SU-DHL-6 (cell line): ENCODE results near the gene FANCC.

ENCODE experiments used
- H2AFZ ChIP-seq: fragments of 200-600 bp; sonication (generic); 2 replicates; pipeline ENCODE4 v1.6.1; 2014; ENCODE audit warnings: low read depth, mild to moderate bottlenecking, moderate library complexity, mixed read lengths, antibody characterized with exemption, low read length; ENCODE audit not compliant: severe bottlenecking
- H3F3A ChIP-seq: fragments of 200-600 bp; shearing (Covaris generic); 2 replicates; pipeline ENCODE4 v1.6.0; 2016; ENCODE audit warnings: antibody characterized with exemption, mild to moderate bottlenecking; ENCODE audit not compliant: insufficient read depth
- H3K27ac ChIP-seq: fragments of 200-600 bp; sonication (generic); 2 replicates; pipeline ENCODE4 v1.5.1; 2016; ENCODE audit warnings: low read depth, mild to moderate bottlenecking, low read length, moderate library complexity, mixed read lengths
- H3K27me3 ChIP-seq: fragments of 200-600 bp; sonication (generic), shearing (Covaris generic); 2 replicates; pipeline ENCODE4 v1.6.0; 2014; ENCODE audit warnings: mild to moderate bottlenecking, low read length
- H3K36me3 ChIP-seq: fragments of 200-600 bp; sonication (generic); 2 replicates; pipeline ENCODE4 v1.6.1; 2014; ENCODE audit warnings: mild to moderate bottlenecking, low read length, mixed read lengths
- H3K4me2 ChIP-seq: fragments of 300-600, 200-600 bp; shearing (Covaris generic), sonication (generic); 2 replicates; pipeline ENCODE4 v1.6.0; 2014; ENCODE audit warnings: low read length, low read depth, mild to moderate bottlenecking; ENCODE audit not compliant: poor library complexity, severe bottlenecking
- H3K4me3 ChIP-seq: fragments of 200-600 bp; sonication (generic); 2 replicates; pipeline ENCODE4 v1.5.1; 2014; ENCODE audit warnings: antibody characterized with exemption, low read length, mild to moderate bottlenecking, mixed read lengths; ENCODE audit not compliant: insufficient read depth, poor library complexity, severe bottlenecking
- H3K79me2 ChIP-seq: fragments of 200-600 bp; sonication (generic); 2 replicates; pipeline ENCODE4 v1.6.1; 2014; ENCODE audit warnings: mild to moderate bottlenecking, low read length, moderate library complexity; ENCODE audit not compliant: insufficient read depth
- H3K9ac ChIP-seq: fragments of 200-600 bp; sonication (generic); 2 replicates; pipeline ENCODE4 v1.7.0; 2014; ENCODE audit warnings: mild to moderate bottlenecking, low read length
- H3K9me2 ChIP-seq: fragments of 200-600 bp; sonication (generic); replicated peaks from 2 replicates; pipeline ENCODE4 v1.6.1; 2014; ENCODE audit warnings: low read length; ENCODE audit not compliant: insufficient read depth
- H3K9me3 ChIP-seq: fragments of 200-600 bp; sonication (generic); 2 replicates; pipeline ENCODE4 v1.6.1; 2014; ENCODE audit warnings: low read length, mixed read lengths; ENCODE audit not compliant: insufficient read depth
- H4K20me1 ChIP-seq: fragments of 200-600 bp; sonication (generic); 2 replicates; pipeline ENCODE4 v1.6.1; 2014; ENCODE audit warnings: low read depth, mild to moderate bottlenecking, antibody characterized with exemption, low read length, moderate library complexity, mixed read lengths
- CTCF ChIP-seq: fragments of 200-600 bp; sonication (generic); IDR thresholded peaks from one replicate; pipeline ENCODE4 v1.5.1; 2017; ENCODE audit warnings: antibody characterized with exemption, mild to moderate bottlenecking, low read length, moderate library complexity; ENCODE audit not compliant: insufficient read depth, poor library complexity, severe bottlenecking
- EZH2phosphoT487 ChIP-seq: fragments of 200-600 bp; sonication (generic), shearing (Covaris generic); conservative IDR thresholded peaks from 2 replicates; pipeline ENCODE4 v1.6.1; 2018; ENCODE audit warnings: mild to moderate bottlenecking, antibody characterized with exemption, low read length, moderate library complexity, mixed read lengths

Gene FANCC

GRCh38 chr9:95185956-95186355, 131.6 kb downstream of the FANCC start:
- no peak overlapping the region for H3K9ac ChIP-seq
- H4K20me1 ChIP-seq = no peaks in the 10 kb centered on the region
- H3K9me3 ChIP-seq = no peaks in the 10 kb centered on the region
- no peak overlapping the region for H3K4me2 ChIP-seq
- H2AFZ ChIP-seq = no peak overlapping the region
- H3K36me3 ChIP-seq = no peaks in the 10 kb centered on the region
- H3F3A ChIP-seq = no peaks in the 10 kb centered on the region
- no peaks in the 10 kb centered on the region for H3K27me3 ChIP-seq
- H3K27ac ChIP-seq = no peak overlapping the region
- H3K9me2 ChIP-seq = no peaks in the 10 kb centered on the region
- no peaks in the 10 kb centered on the region for H3K79me2 ChIP-seq
- H3K4me3 ChIP-seq = no peak overlapping the region
- TF ChIP-seq EZH2phosphoT487 (no peak), CTCF (no peak)

GRCh38 chr9:95182854-95183563, 134.5 kb downstream of the FANCC start:
- no peaks in the 10 kb centered on the region for H3F3A ChIP-seq
- no peak overlapping the region for H3K4me2 ChIP-seq
- no peaks in the 10 kb centered on the region for H3K79me2 ChIP-seq
- H3K36me3 ChIP-seq = no peaks in the 10 kb centered on the region
- H3K9me3 ChIP-seq = no peaks in the 10 kb centered on the region
- H3K9me2 ChIP-seq = no peaks in the 10 kb centered on the region
- H3K27me3 ChIP-seq = no peaks in the 10 kb centered on the region
- TF ChIP-seq CTCF = no peak
- TF ChIP-seq EZH2phosphoT487 = no peak
- H3K27ac ChIP-seq = no peak overlapping the region
- no peak overlapping the region for H3K4me3 ChIP-seq
- no peak overlapping the region for H3K9ac ChIP-seq
- H4K20me1 ChIP-seq = no peaks in the 10 kb centered on the region
- H2AFZ ChIP-seq = no peak overlapping the region

GRCh38 chr9:95181835-95182234, 135.7 kb downstream of the FANCC start:
- Histone ChIP-seq H3K27ac (no peak overlapping the region), H2AFZ (no peak overlapping the region), H3F3A (no peaks in the 10 kb centered on the region), H3K79me2 (no peaks in the 10 kb centered on the region), H3K36me3 (no peaks in the 10 kb centered on the region), H3K9ac (no peak overlapping the region), H3K9me2 (no peaks in the 10 kb centered on the region), H3K9me3 (no peaks in the 10 kb centered on the region), H3K4me2 (no peak overlapping the region), H3K4me3 (no peak overlapping the region), H3K27me3 (no peaks in the 10 kb centered on the region), H4K20me1 (no peaks in the 10 kb centered on the region)
- no peak for TF ChIP-seq CTCF
- no peak for TF ChIP-seq EZH2phosphoT487
